Peyer's patch (tissue), 4 donors: ENCODE results near the gene ACD. TPM values are rescaled to one million over a fixed set of nuclear protein-coding genes. Genes with fewer than 3 reads are reported as not detected.

Experiments
- DNase-seq, 3 donors: peaks; one replicate each; pipeline ENCODE4 v3.0.0-alpha.2; 2017 to 2019
- H3K27ac ChIP-seq, 4 donors: fragments of 200-600 bp; sonication (generic); one replicate each; pipeline ENCODE4 v1.5.1; 2016 to 2019
- H3K27me3 ChIP-seq, 2 donors: fragments of 200-600 bp; sonication (generic); one replicate each; pipeline ENCODE4 v1.5.1; 2019
- H3K36me3 ChIP-seq, 3 donors: fragments of 200-600 bp; sonication (generic); one replicate each; pipeline ENCODE4 v1.5.1; 2016 to 2019
- H3K4me1 ChIP-seq, 4 donors: fragments of 200-600 bp; sonication (generic); one replicate each; pipeline ENCODE4 v1.5.1; 2016 to 2019
- H3K4me3 ChIP-seq, 4 donors: fragments of 200-600 bp; sonication (generic); 1 replicate in 3 of 4; 2 replicates in 1 of 4; pipeline ENCODE4 v1.5.1; 2016 to 2019; ENCODE audit warnings: mild to moderate bottlenecking in 1 of 4
- H3K9me3 ChIP-seq, 4 donors: fragments of 200-600 bp; sonication (generic); one replicate each; pipeline ENCODE4 v1.5.1; 2016 to 2019; ENCODE audit warnings: mild to moderate bottlenecking in 1 of 4
- CTCF ChIP-seq, 6 experiments: fragments of 450-650 bp in 4 of 6; fragments of 200-600 bp in 2 of 6; sonication (generic) in 1 of 6; IDR thresholded peaks; one replicate each; pipeline ENCODE4 v1.5.1; 2017 to 2019; ENCODE audit warnings: antibody characterized with exemption in 6 of 6, mild to moderate bottlenecking in 3 of 6, moderate library complexity in 1 of 6
- POLR2A ChIP-seq, 2 donors: fragments of 450-650 bp; IDR thresholded peaks; one replicate each; pipeline ENCODE4 v1.5.1; 2017; ENCODE audit warnings: antibody characterized with exemption in 2 of 2, mild to moderate bottlenecking in 2 of 2, moderate library complexity in 2 of 2
- total RNA-seq, 4 donors: library from RNA; depleted of rRNA; stranded (reverse); fragments of >200 nt; gene quantifications; one replicate each; pipeline ENCODE4 v1.1.0, GENCODE V29; 2016

Gene ACD
- total RNA-seq, 4 donors from 2014 or later, result 14.2 to 37.2 (median 18.6) TPM

GRCh38 chr16:67669499-67670101 is 9.5 kb upstream of the ACD start:
- Histone ChIP-seq H3K4me3 (no peak overlapping the region), H3K9me3 (no peaks in the 10 kb centered on the region), H3K4me1 (peaks cover 3 to 43% (median 24%) of the 10 kb centered on the region in 4 donors), H3K27ac (peak overlapping the region in 1 of 4 donors; percentile 90), H3K27me3 (no peaks in the 10 kb centered on the region), H3K36me3 (no peaks in the 10 kb centered on the region)
- DNase-seq, result no peak
- no peak for TF ChIP-seq CTCF (IDR thresholded peaks at IDR 0.05)
- TF ChIP-seq POLR2A (IDR thresholded peaks at IDR 0.05), result no peak

GRCh38 chr16:67668495-67669157 is 8.6 kb upstream of the ACD start:
- H3K36me3 ChIP-seq, result peaks cover 0 to 2% (median 0%) of the 10 kb centered on the region in 3 donors
- H3K4me3 ChIP-seq, result no peak overlapping the region
- TF ChIP-seq CTCF (IDR thresholded peaks at IDR 0.05), result peak in 1 of 6 experiments; percentile 61
- TF ChIP-seq POLR2A (IDR thresholded peaks at IDR 0.05), result no peak
- peak in 1 of 3 donors; percentile 49 for DNase-seq
- no peaks in the 10 kb centered on the region for H3K9me3 ChIP-seq
- H3K4me1 ChIP-seq, result peaks cover 3 to 36% (median 24%) of the 10 kb centered on the region in 4 donors
- H3K27me3 ChIP-seq, result no peaks in the 10 kb centered on the region
- peak overlapping the region; percentile 8 to 90 (median 80) for H3K27ac ChIP-seq

- H3K27ac ChIP-seq, result peak overlapping the region; percentile 76 to 90 (median 80)
Observed at GRCh38 chr16:67667817-67668494, 7.9 kb upstream of the ACD start.

GRCh38 chr16:67667453-67667816 is 7.4 kb upstream of the ACD start:
- Histone ChIP-seq H3K27me3 (no peaks in the 10 kb centered on the region), H3K4me1 (peaks cover 3 to 28% (median 22%) of the 10 kb centered on the region in 4 donors), H3K36me3 (peaks cover 0 to 6% (median 0%) of the 10 kb centered on the region in 3 donors), H3K4me3 (peak overlapping the region; percentile 68 to 99 (median 76)), H3K9me3 (no peaks in the 10 kb centered on the region), H3K27ac (peak overlapping the region; percentile 76 to 90 (median 80))
- DNase-seq, result no peak
- no peak for TF ChIP-seq CTCF (IDR thresholded peaks at IDR 0.05)
- no peak for TF ChIP-seq POLR2A (IDR thresholded peaks at IDR 0.05)

More at GRCh38 chr16:67667817-67668494, 7.9 kb upstream of the ACD start:
- H3K4me1 ChIP-seq, result peaks cover 3 to 31% (median 23%) of the 10 kb centered on the region in 4 donors
- TF ChIP-seq CTCF (IDR thresholded peaks at IDR 0.05), result peak; percentile 78 to 95 (median 87)
- no peak for TF ChIP-seq POLR2A (IDR thresholded peaks at IDR 0.05)
- H3K27me3 ChIP-seq, result no peaks in the 10 kb centered on the region
- peak overlapping the region in 2 of 4 donors; percentile 82 to 99 for H3K4me3 ChIP-seq
- peak; percentile 81 to 93 (median 83) for DNase-seq
- peaks cover 0 to 6% (median 0%) of the 10 kb centered on the region in 3 donors for H3K36me3 ChIP-seq
- H3K9me3 ChIP-seq, result no peaks in the 10 kb centered on the region

- Histone ChIP-seq H3K27me3 (no peaks in the 10 kb centered on the region), H3K36me3 (peaks cover 0 to 6% (median 0%) of the 10 kb centered on the region in 3 donors), H3K27ac (peak within 1 kb of the TSS; percentile 76 to 90 (median 80)), H3K4me3 (peak within 1 kb of the TSS; percentile 68 to 99 (median 76)), H3K4me1 (peaks cover 3 to 28% (median 22%) of the 10 kb centered on the region in 4 donors), H3K9me3 (no peaks in the 10 kb centered on the region)
- peak; percentile 84 to 94 (median 85) for DNase-seq
- TF ChIP-seq POLR2A (IDR thresholded peaks at IDR 0.05) (peak in 1 of 2 donors; percentile 3), CTCF (IDR thresholded peaks at IDR 0.05) (no peak)
Observed at GRCh38 chr16:67666559-67667452, 6.7 kb upstream of the ACD start, which contains the start of the genes C16orf86 and ENKD1. Gene C16orf86 (plus strand): TSS chr16:67666814. CDS start chr16:67666971, 157 bp downstream. Gene ENKD1 (minus strand): TSS chr16:67666750. CDS start chr16:67666442, 308 bp downstream.
